HG02885 (cell line): ENCODE data around the gene SF3A1.
"Not testable (repeated sequence)": the region's sequence is repeated elsewhere in the genome, so short reads cannot be mapped to it uniquely, and the experiment has no call there.

Experiments used
- ATAC-seq: cut with Tn5 transposase; IDR thresholded peaks from one replicate; pipeline ENCODE4 v1.9.1; 2021; ENCODE audit warnings: mild to moderate bottlenecking; ENCODE audit not compliant: unreplicated experiment, poor library complexity

The SF3A1 gene

GRCh38 chr22:30357236-30357570 lies 509 bp upstream of the SF3A1 start:
- ATAC-seq = no peak

- no peak for ATAC-seq
Measured at GRCh38 chr22:30354644-30355043, 2.0 kb downstream of the SF3A1 start.

- ATAC-seq = no peak
Measured at GRCh38 chr22:30351226-30351625, 5.5 kb downstream of the SF3A1 start.

- ATAC-seq = no peak
Measured at GRCh38 chr22:30348809-30349208, 7.9 kb downstream of the SF3A1 start.

- ATAC-seq = no peak
Measured at GRCh38 chr22:30348404-30348803, 8.3 kb downstream of the SF3A1 start.

- ATAC-seq = no peak
Measured at GRCh38 chr22:30347255-30347892, 9.3 kb downstream of the SF3A1 start.

GRCh38 chr22:30344447-30345200 lies 12.1 kb downstream of the SF3A1 start:
- no peak for ATAC-seq

- no peak for ATAC-seq
Measured at GRCh38 chr22:30340911-30341685, 15.6 kb downstream of the SF3A1 start.

- no peak for ATAC-seq
Measured at GRCh38 chr22:30338802-30339201, 17.9 kb downstream of the SF3A1 start.

- ATAC-seq = not testable (repeated sequence)
Measured at GRCh38 chr22:30338341-30338740, 18.4 kb downstream of the SF3A1 start.

GRCh38 chr22:30337461-30337778 lies 19.3 kb downstream of the SF3A1 start:
- ATAC-seq = no peak

- no peak for ATAC-seq
Measured at GRCh38 chr22:30336752-30337460, 19.8 kb downstream of the SF3A1 start.

- no peak for ATAC-seq
Measured at GRCh38 chr22:30335236-30335635, 21.5 kb downstream of the SF3A1 start.

GRCh38 chr22:30334646-30335045 lies 22.0 kb downstream of the SF3A1 start:
- ATAC-seq = no peak

- ATAC-seq = no peak
Measured at GRCh38 chr22:30333707-30334087, 23.0 kb downstream of the SF3A1 start.

GRCh38 chr22:30332994-30333706 lies 23.5 kb downstream of the SF3A1 start:
- ATAC-seq = no peak

- ATAC-seq = no peak
Measured at GRCh38 chr22:30332551-30332950, 24.1 kb downstream of the SF3A1 start.

- ATAC-seq = no peak
Measured at GRCh38 chr22:30328466-30329049, 28.1 kb downstream of the SF3A1 start.

GRCh38 chr22:30327864-30328345 lies 28.8 kb downstream of the SF3A1 start:
- no peak for ATAC-seq
